Measurements from ENCODE around the gene STK4.

STK4 gene

DNA sequence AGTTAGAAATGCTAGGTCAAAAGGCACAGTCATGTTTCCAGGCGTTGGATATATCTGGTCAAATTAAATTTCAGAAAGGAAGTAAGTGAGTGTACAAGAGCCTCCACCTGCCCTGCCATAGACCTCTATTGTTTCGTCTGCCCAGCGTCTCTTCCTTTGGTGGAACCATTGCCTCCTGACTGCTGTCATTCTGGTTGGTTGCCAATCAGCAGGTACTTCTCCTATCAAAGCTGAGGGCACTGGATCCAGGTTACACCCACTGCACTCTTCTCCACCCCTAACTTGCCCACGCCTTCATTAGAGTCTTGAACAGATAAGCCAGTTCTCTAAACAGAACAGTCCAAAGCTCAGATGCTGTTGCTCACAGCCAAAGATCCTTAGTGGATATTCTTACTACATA lies 151.3 kb downstream of the STK4 start:
- no peak for DNase-seq

GRCh38 chr20:45118028-45118427 lies 151.7 kb downstream of the STK4 start:
- no peak for DNase-seq

DNA sequence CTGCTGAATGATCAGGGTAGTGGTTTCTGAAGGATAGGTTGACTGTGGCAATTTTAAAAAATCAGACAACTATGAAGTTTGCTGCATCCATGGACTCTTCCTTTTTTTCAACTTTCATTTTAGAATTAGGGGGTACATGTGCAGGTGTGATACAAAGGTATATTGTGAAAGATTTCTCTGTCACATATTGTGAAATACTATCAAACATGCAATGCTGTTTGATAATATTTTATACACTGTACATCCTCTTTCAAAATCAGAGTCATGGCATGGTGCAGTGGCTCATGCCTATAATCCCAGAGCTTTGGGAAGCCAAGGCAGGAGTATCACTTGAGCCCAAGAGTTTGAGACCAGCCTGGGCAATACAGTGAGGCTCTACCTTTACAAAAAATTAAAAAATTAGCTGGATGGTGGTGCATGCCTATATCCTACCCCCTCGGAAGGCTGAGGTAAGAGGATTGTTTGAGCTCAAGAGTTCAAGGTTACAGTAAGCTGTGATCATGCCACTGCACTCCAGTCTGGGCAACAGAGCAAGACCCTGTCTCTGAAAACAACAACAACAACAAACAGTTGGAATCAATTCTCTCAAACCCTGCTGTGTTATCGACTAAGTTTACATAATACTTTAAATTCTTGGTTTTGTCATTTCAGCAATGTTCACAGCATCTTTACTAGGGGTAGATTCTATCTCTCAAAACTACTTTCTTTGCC lies 153.4 kb downstream of the STK4 start:
- no peak for DNase-seq

- no peak for DNase-seq
These were observed 155.1 kb downstream of the STK4 start for GRCh38 chr20:45121388-45121787.

- no peak for DNase-seq
These were observed 158.1 kb downstream of the STK4 start, which contains the start of gene WFDC12 for GRCh38 chr20:45124365-45124764. TSS of gene WFDC12 (minus strand) at chr20:45124465. CDS start at chr20:45124447, 18 bp downstream.

DNA sequence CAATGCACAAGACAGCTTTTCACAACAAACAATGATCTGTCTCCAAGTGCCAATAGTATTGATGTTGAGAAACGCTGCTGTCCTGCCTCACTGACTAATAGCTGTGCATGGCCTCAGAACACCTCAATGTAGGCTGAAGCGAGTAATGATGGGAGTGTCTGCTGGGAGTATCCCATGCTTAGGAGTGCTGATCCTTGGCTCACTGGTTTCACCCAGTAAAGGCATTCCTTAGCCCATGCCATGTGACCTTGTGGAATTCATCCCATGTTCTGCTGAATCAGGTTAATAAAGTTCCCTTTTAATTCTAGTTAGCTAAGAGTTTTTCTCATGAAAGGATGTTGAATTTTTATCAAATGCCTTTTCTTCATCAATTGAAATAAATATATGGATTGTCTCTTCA lies 161.8 kb downstream of the STK4 start:
- no peak for DNase-seq
